GM21825 (cell line): Measurements from ENCODE around the gene FAHD2A.
"Not testable (repeated sequence)": the region's sequence is repeated elsewhere in the genome, so short reads cannot be mapped to it uniquely, and the experiment has no call there.

Experiments
- ATAC-seq: cut with Tn5 transposase; IDR thresholded peaks from one replicate; pipeline ENCODE4 v1.9.1; 2021; ENCODE audit warnings: mild to moderate bottlenecking, moderate library complexity; ENCODE audit not compliant: unreplicated experiment

FAHD2A gene

DNA sequence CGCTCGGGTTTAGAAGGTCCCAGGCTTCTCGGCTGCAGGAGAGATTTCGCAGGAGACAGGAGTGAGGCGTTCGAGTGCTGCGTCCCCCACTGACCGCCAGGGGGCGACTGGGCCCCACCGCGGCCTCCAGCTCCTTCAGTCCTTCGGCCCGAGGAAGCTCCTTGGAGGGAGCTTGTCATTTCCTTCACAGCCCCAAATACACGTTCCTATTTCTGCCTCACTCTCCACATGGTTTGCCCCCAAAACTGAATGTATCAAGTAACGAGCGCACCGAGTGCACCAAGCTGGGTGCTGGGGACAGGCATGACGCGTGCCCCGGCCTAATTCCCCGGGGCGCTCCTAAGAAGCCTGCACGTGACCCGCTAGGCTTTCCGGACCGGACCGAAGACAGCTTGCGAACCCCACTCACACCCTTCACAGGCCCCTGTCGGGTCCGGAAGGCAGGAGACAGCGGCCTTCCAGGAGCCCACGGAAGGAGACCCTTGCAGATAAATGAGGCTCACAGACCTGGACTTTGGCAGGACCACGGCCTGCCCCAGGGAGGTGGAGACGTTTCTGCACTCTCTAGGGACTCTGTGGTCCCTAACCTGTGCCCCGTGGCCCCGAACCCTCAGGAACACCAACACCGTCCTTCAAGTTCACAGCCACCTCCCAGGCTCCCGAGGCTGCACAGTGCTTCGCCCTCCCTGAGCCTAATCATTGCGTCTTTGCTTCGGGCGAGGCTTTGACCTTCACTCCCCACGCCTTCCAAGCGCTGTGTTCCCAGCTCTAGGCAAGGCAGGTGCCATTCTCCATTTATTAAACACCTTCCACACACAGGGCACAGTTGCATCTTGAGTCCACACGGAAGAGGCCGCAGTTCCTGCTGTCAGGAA lies 13.0 kb upstream of the FAHD2A start:
- ATAC-seq = no peak

DNA sequence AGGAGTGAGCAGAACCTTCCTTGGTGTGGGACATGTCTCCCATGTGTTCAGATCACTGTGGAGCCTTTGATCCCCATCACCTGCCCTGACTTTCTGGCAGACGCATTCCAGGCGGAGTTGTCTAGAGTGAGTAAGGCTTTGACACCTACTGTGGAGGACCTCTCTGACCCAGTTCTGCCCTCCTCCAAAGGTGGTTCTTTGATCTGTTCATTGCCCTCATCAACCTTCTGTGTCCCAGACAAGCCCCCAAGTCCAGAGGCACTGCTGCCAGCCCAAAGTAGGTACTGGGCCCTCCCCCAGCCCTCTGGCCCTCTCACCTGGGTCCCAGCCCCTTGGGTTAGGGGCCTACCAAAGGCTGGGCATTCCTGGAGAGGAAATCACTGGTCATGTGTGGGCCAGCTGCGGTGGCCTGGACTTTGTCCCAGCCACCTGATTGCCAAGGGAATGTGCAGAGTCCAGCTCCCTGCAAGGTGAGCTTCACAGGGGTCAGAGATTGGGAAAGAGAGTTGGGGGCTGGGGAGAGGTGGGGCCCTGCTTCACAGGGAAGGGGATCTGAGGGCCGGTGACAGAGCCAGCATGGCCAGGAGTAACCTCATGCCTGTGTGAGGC lies 12.1 kb upstream of the FAHD2A start:
- no peak for ATAC-seq

DNA sequence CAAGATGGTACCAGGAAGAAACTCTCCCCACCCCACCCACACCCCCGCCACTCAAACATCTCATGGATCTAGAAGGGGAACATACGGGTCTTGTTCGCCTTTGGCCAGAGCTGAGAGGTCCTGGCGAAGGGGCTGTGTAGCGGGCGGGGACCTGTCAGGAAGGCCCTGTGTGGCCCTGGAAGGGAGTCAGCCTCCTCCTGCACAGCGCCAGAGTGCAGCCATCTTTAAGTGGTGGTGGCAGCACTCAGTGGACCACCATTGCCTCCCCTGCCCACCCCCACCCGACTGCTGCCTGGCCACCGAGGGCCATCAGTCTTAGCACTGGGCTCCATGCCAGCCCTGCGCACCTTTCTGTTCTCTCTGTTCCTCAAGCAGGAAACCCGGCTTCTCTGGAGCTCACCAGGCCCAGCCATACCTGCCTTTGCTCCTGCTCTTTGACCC lies 11.6 kb upstream of the FAHD2A start:
- no peak for ATAC-seq

DNA sequence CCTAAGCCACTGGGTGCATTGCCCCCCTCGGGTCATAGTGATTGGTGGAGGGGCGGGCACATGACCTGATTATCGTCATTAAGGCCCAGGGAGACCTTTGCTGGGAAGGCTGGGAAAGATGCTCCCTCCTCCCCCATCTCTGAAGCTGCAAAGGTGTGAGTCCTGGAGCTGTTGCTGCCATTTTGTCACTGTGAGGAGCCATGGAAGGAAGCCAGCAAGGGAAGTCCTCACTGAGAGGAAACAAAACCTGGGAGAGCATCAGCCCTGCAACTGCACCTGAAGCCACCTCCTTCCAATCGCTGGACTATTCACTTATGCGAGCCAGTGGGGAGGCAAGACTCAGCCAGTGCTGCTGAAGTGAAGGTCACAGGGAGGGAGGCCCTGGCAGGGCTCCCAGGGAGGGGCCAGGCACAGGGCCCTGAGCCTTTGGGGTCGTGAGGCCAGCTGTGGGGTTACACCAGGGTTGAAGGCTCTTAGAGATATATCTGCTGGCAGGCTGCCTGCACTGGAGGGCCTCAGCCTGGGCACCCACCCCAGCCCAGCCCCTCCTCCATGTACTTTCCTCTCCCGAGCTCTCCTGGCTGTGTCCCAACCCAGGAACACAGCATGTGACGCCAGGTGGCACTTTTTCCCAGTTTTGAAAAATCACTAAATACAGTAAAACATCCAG lies 10.7 kb upstream of the FAHD2A start:
- ATAC-seq = no peak

DNA sequence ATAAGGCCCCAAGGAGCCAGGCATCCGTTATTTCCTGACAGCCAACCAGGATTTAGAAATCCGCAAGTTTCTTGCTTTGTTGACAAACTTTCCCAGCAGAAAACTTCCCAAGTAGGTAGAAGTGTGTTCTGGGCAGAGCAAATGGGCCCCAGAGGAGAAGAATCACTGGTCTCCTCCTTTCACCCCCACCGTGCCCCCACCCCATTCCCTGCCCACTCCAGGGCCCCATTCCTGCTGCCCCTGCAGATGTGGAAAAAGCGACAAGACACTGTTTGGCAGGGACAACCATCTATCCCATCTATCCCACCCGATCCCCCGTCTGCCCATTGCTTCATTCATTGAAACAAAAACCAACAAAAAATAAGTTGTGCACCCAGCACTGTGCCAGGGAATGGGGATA lies 10.2 kb upstream of the FAHD2A start:
- ATAC-seq = no peak

DNA sequence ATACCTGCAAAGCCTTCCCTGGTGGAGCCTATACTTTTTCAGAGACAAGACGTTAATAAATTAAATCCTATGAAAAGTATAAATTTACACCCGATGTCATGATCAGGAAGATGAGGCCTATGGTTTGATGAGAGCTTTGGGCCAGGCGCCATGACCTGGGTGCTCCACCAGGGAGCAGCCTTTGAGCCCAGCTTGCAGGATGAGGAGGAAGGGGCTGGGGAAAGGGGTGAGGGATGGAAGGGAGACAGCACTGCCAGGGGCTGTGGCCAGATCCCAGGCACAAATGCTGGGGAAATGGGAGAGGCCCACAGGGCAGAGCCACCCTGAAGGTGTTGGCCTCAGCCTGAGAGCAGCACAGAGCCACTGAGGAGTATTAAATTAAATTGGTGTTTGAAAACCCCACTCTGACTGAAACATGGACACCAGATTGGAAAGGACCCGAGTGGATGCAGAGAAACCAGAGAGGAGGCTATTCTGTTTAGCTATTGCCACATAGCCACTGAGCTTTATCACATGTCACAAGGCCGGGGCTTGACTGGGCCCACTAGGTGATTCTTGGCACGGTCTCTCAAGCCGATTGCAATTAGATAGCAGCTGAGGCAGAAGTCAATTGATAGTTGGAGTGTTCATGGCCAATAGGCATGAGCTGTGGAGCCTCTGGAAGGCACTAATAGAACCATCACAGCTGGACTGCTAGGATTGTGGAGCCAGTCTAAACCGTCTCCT lies 9.6 kb upstream of the FAHD2A start:
- ATAC-seq = no peak

DNA sequence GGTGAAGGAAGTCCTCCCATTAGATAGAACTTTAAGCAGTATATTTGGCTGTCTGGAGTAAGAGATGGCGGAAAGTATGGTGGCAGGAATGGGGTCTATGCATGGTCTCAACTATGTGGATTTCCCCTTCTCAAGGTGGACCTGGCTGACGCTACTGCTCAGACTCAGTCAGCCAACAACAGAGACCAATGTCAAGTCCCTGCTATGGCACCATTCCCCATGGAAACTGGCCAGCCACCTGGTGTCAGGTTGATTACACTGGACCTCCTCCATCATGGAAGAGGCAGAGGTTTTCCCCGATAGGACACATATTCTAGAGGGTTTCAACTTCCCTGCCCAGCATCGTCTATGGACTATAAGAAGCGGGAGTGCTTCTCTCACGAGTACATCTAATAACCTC lies 8.6 kb upstream of the FAHD2A start:
- ATAC-seq = no peak

DNA sequence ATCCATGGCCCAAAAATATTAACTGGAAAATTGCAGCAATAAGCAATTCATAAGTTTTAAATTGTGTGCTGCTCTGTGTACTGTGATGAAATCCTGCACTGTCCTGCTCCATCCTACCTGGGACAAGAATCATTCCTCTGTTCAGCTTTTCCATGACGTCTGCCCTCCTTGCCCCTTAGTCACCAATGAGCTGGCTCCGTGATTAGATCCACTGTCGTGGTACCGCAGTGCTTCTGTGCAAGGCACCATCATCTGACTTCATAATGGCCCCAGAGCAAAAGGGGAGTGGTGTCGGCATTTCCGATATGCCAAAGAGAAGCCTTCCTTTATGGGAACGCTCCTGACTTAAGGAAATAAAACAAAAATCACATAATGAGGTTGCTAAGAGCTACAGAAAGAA lies 3.4 kb upstream of the FAHD2A start:
- ATAC-seq = no peak

DNA sequence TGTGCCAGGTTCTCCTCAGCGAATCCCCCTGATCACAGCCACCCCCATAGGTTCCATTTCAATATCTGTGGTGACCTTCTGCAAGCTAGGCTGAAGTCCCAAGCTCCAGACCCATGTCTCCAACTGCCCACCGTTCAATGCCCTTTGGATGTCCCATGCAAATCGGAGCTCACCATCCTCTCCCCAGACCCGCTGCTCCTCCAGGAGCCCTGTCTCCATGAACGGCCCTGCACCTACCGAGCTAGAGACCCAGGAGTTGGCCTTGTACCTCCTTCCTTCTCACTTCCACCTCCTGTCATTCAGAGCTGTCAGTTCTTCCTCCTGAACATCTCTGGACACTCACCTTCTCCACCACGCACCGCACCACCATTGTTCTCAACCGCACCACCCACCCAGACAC lies 1.0 kb upstream of the FAHD2A start:
- ATAC-seq = no peak

DNA sequence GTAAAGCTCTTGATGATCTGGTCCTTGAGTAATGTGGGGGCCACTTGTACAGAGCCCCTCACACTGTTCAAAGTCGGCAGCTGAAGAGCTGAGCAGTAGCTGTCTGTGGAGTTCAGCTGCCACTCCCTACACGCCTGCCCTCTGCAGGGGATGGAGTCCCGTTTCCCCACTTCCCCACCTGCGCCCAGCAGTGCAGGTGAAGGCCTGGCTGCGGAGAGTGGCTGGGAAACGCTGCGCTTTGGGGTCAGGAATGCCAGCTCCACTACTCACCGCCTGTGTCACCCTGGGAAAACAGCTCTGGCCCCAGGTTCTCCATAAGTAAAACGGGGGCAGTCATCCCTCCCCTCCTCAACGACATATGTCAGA lies 521 bp upstream of the FAHD2A start:
- ATAC-seq = peak; percentile 21

DNA sequence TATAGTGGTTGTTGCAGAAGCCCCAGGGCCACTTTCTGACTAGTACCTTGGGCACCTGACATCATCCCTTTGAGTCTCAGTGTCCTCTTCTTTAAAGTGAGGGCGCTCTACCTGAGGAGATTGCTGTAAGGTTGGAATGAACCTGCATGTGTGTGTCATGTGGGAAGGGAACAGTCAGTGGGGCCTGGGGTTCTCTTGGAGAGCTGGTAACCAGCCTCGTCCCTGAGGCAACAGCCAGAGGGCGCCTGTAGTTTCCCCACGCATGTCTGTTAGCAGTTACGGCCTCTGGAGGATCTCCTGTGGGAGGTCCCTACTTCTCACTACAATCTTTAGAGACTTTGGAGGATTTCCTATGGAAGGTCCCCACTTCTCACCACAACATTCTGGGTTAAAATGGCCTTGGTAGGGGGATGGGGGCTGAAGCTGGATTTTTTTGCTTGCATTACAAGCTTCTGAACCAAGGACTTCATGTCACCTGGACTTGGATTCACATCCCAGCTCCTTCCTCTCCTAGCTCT lies 755 bp downstream of the FAHD2A start:
- peak; percentile 32 for ATAC-seq

DNA sequence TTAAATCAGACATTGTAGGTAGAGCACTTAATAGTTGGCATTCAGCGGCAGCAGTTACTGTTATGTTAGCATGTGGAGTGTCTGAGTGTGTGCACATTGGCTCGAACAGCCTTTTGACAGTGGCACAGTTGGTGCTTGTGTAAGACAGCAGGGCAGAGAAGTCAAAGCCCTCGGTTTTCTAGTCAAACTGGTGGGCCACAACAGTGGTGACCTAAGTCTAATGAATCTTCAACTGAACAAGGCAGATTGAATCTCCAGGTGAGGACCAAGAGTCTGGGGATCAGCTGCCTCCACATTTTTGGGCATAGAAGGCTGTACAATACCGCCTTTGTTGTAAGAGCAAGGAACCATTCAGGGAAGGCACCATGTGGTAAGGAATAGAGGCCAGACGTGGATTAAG lies 1.3 kb downstream of the FAHD2A start:
- not testable (repeated sequence) for ATAC-seq

DNA sequence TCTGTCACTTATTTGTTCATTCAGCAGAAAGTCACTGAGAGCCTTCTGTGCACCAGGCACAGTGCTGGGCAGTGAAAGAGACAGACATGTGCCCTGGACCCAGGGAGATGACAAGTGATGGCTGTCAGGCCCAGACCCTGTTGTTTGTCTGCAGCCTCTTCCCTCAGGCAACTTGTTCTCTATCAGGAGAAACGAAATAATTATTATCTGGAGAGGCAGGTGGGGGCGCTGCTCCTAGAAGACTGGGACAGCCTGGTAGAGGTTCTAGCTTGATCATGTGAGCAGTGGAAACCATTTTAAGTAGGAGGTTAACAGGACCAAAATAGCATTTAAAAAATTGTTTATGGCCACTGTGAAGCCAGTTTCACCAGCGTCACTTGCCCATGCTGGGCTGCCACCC lies 2.2 kb downstream of the FAHD2A start:
- ATAC-seq = not testable (repeated sequence)

DNA sequence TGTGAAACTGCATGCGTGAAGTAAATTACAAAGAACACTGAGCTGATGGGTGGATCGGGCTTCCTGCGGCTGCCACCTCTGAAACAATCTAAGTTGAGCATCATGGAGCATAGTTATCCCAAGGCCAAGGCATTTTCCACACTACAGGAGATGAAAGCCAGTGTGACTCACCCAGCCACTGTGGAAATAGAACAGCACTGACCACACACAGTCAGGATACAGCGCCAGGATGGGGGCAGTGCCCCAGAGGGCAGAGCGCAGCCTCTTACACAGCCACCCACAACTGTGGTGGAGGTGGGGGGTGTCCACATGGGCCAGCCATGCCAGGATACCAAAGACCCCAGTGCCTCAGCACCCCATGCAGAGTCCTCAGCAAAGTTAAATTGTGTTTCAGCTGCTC lies 8.7 kb downstream of the FAHD2A start:
- not testable (repeated sequence) for ATAC-seq

DNA sequence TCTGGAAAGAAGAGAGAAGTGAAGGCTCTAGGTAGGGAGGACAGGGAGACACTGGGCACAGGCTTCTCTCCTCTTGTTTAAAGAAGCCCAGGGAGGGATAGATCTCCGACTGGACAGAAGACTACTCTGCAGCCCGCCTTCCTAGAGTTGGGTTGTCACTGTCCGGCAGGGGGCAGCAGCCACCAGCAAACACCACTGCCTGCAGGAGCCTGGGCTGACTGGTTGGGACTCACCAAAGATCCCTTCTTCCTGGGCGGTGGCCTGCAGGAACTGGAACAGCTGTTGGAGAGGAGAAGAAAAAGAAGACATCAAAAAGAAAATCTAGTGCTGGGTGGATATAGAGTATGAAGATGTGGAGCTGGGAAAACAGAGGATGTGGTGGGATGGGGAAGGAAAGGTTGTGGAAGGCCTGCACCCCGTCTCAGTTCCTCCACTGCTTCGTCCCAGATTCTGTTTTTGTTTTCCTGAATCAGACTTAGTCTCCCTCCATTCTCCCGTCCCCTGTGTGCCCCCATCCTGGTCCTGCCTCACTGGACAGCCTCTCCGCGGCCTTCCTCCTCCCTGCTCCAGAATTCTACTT lies 11.6 kb downstream of the FAHD2A start:
- peak; percentile 63 for ATAC-seq

DNA sequence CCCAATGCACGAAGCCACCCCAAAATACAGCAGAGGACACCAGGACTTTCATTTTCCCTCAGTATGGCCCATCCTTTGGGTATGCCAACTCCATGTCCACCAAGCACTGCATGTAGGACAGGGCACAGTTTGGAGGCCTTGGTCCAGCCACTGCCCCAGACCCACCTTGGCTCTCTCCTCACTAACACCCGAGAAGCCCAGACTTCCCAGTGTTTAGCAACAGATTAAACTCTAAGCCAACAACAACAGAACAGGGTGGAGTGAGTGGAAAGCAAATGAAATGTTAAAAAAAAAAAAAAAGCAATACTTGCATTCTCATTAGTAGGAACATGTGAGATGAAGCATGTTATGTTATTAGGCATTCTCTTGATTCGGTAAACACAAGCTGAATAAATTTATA lies 12.6 kb downstream of the FAHD2A start:
- ATAC-seq = not testable (repeated sequence)

DNA sequence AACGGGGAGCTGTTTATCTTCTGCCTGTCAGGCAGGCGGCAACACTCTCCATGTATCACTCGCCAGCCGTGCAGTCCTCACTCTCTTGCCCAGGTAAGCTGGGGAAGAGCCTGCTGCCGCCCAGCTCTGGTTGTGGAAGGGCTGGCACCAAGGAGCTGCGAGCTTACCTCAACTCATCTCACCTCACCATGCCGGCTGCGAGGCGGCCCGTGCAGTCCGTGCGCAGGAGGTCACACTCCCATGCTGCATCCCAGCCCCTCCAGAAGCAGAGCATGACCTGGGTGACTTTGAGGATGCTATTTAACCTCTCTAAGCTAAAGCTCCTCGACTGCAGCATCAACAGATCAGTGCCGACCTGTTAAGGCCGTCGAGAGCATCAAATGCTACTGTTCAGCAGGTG lies 13.1 kb downstream of the FAHD2A start:
- ATAC-seq = not testable (repeated sequence)

DNA sequence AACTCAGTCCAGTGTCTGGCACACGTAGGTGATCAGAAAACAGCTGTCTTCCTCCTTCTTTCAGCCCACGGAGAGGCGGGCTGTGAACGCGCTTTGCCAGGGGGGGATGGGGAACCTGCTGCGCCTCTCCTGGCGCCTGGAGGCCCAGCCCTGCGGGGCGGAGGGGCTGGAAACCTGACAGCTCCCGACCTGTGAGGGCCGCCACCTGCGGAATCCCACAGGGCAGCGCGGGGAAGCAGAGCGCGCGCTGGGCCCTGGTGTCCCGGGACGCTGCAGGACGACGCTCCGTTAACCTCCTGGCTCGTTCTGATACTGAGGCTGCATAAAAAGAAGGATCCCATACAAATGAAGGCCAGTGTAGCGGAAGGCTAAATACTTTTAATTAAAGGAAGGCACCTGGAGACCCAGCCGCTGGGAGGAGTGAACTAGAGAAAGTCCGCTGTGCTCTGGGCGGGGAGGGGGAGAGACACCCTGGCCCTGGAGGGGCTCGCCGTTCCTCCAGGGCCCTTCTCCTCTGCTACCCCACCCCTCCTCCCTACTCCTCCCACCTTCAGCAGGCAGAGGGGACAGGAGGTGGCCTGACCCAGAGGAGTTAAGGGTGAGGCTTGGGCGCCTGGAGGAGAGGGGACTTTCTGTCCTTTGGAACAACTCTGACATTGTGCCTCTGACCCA lies 24.8 kb downstream of the FAHD2A start:
- not testable (repeated sequence) for ATAC-seq

DNA sequence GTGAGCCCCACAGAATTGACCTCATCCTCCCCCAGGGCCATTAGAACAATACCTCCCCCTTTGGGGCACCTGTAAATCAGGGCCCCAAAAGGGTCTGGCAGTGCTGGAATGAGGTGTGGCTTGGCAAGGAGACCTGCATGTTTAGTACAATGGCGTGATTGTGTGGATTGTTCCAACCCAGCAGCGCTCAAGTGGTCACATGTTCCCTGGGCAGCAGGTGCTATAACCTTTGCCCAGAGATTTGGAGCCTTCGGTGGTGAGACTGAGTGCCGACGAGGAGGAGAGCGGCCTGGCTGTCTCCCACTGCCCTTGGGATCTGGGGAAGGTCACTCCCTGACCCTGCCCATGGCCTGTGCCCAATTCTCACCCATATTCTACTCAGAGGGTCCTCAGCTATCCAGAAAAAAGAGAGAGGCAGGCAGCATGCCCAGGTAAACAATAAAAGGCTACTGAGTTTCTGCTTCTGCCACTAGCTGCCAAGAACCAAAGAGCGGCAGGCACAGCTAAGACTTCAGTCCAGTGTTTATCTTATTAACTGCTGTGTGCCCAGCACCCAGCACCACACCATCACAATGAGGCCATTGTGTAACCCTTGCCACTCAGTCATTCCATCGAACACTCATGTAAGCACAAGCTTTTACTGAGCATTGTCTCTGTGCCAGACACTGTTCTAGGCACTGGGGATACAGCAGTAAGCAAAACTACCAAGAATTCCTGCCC lies 27.4 kb downstream of the FAHD2A start:
- not testable (repeated sequence) for ATAC-seq
